Measurements from ENCODE around the gene CBARP. TPM values are rescaled to one million over a fixed set of nuclear protein-coding genes. Genes with fewer than 3 reads are reported as not detected.

Gene CBARP
- total RNA-seq, 1 experiment from 2014 or later = 23.8 TPM

- POLR2A ChIA-PET = no interaction called here
These were observed 15.4 kb downstream of the CBARP start for GRCh38 chr19:1222394-1222793.

GRCh38 chr19:1221904-1222255, 15.9 kb downstream of the CBARP start:
- BruUV-seq (replicated peaks) = no TSS peak
- DNase-seq (ENCODE audit: low read depth, low spot score) = no peak
- ChIA-PET POLR2A (no interaction called here), CTCF (interaction anchor here (2.4 kb wide), 1 partner anchor 109 kb away, joined by 8 read pairs; no protein-coding TSS in a partner anchor), RAD21 (ENCODE audit: low non-redundant PET in 1 of 2, low total read pairs in 2 of 2, uncharacterized antibody in 2 of 2, unreplicated experiment in 2 of 2) (no interaction called here)
- no peak overlapping the region for H3K4me3 ChIP-seq (replicated peaks in 1 of 2; ENCODE audit: low read depth in 1 of 2, low read length in 2 of 2)
- H3K27me3 ChIP-seq (ENCODE audit: insufficient read depth, low read length) = no peaks in the 10 kb centered on the region
- intact Hi-C loops (cut with micrococcal nuclease) = no loop called here
- H3K36me3 ChIP-seq (ENCODE audit: control insufficient read depth in 1 of 2, insufficient read depth in 2 of 2, low read length in 2 of 2) = peaks cover 2 to 6% of the 10 kb centered on the region in 2 experiments; a peak in 2 of 4 replicates
- no peaks in the 10 kb centered on the region for H3K9me2 ChIP-seq (ENCODE audit: insufficient read depth)
- no peak for ATAC-seq
- H3K27ac ChIP-seq (ENCODE audit: low read depth, low read length) = no peak overlapping the region; the same call in 1 of the 2 replicates
- H2AFZ ChIP-seq (ENCODE audit: low read depth, low read length, poor library complexity, severe bottlenecking) = no peak overlapping the region
- H3K9me3 ChIP-seq (ENCODE audit: control insufficient read depth in 1 of 2, insufficient read depth in 1 of 2, low read depth in 1 of 2, low read length in 2 of 2) = no peaks in the 10 kb centered on the region
- no peak overlapping the region for H3K4me2 ChIP-seq (ENCODE audit: low read length)
- no peaks in the 10 kb centered on the region for H4K20me1 ChIP-seq (ENCODE audit: insufficient read depth)
- peaks cover under 1 to 23% of the 10 kb centered on the region in 2 experiments; a peak in 3 of 4 replicates for H3K4me1 ChIP-seq (ENCODE audit: control insufficient read depth in 1 of 2, insufficient read depth in 2 of 2, low read length in 2 of 2)
- peaks cover 34% of the 10 kb centered on the region for H3K79me2 ChIP-seq (ENCODE audit: insufficient read depth, low read length)
- no peak overlapping the region for H3K9ac ChIP-seq (ENCODE audit: low read length)
- no peak for TF ChIP-seq JUND (IDR thresholded peaks at IDR 0.05)
- no peak for TF ChIP-seq REST (IDR thresholded peaks at IDR 0.05; ENCODE audit: low read depth)
- no peak for TF ChIP-seq MAX (IDR thresholded peaks at IDR 0.05)
- no peak for TF ChIP-seq YY1 (IDR thresholded peaks at IDR 0.05; ENCODE audit: extremely low read depth, insufficient replicate concordance, low read depth, low read length)
- TF ChIP-seq CBX3 (IDR thresholded peaks at IDR 0.05; ENCODE audit: low read depth) = no peak

More at GRCh38 chr19:1222394-1222793, 15.4 kb downstream of the CBARP start:
- H3K4me2 ChIP-seq (ENCODE audit: low read length) = no peak overlapping the region
- ATAC-seq (peak; percentile 25; the same call in 1 of the 2 replicates), DNase-seq (ENCODE audit: low read depth, low spot score) (no peak)
- H3K27ac ChIP-seq (ENCODE audit: low read depth, low read length) = peak overlapping the region; percentile 30; the same call in 1 of the 2 replicates
- TF ChIP-seq CTCF (IDR thresholded peaks at IDR 0.05 in 2 of 3, conservative IDR thresholded peaks at IDR 0.05 in 1 of 3; ENCODE audit: borderline replicate concordance in 1 of 3, insufficient read depth in 1 of 3, low read depth in 2 of 3, low read length in 2 of 3) = peak in 1 of 3 experiments; percentile 36; a peak in 3 of 6 replicates
- no peak for TF ChIP-seq JUND (IDR thresholded peaks at IDR 0.05)
- no peak for TF ChIP-seq POLR2AphosphoS5 (IDR thresholded peaks at IDR 0.05; ENCODE audit: low read depth, low read length)
- TF ChIP-seq CBX3 (IDR thresholded peaks at IDR 0.05; ENCODE audit: low read depth) = no peak
- no peak for TF ChIP-seq SIN3A (IDR thresholded peaks at IDR 0.05; ENCODE audit: low read depth)
- CTCF ChIA-PET = interaction anchor here (0.6 to 2.4 kb wide), 2 partner anchors 37 to 110 kb away, joined by 3 to 8 read pairs; no protein-coding TSS in a partner anchor
- peaks cover 2 to 6% of the 10 kb centered on the region in 2 experiments; a peak in 2 of 4 replicates for H3K36me3 ChIP-seq (ENCODE audit: control insufficient read depth in 1 of 2, insufficient read depth in 2 of 2, low read length in 2 of 2)
- no peak overlapping the region for H3K9ac ChIP-seq (ENCODE audit: low read length)
- intact Hi-C loops (cut with micrococcal nuclease) = no loop called here
- no peak overlapping the region for H2AFZ ChIP-seq (ENCODE audit: low read depth, low read length, poor library complexity, severe bottlenecking)
- no peaks in the 10 kb centered on the region for H3K9me2 ChIP-seq (ENCODE audit: insufficient read depth)
- no TSS peak for BruUV-seq (replicated peaks)
- no peaks in the 10 kb centered on the region for H4K20me1 ChIP-seq (ENCODE audit: insufficient read depth)
- no peaks in the 10 kb centered on the region for H3K27me3 ChIP-seq (ENCODE audit: insufficient read depth, low read length)
- RAD21 ChIA-PET (ENCODE audit: low non-redundant PET in 1 of 2, low total read pairs in 2 of 2, uncharacterized antibody in 2 of 2, unreplicated experiment in 2 of 2) = no interaction called here
- H3K4me3 ChIP-seq (replicated peaks in 1 of 2; ENCODE audit: low read depth in 1 of 2, low read length in 2 of 2) = no peak overlapping the region
- H3K4me1 ChIP-seq (ENCODE audit: control insufficient read depth in 1 of 2, insufficient read depth in 2 of 2, low read length in 2 of 2) = peaks cover 6 to 23% of the 10 kb centered on the region in 2 experiments
- H3K79me2 ChIP-seq (ENCODE audit: insufficient read depth, low read length) = peaks cover 28% of the 10 kb centered on the region
- no peaks in the 10 kb centered on the region for H3K9me3 ChIP-seq (ENCODE audit: control insufficient read depth in 1 of 2, insufficient read depth in 1 of 2, low read depth in 1 of 2, low read length in 2 of 2)
